Astrocyte of the cerebellum (primary cell): ENCODE results near the gene NPTX2.

Source experiments
- DNase-seq: peaks from one replicate; pipeline ENCODE4 v3.0.0-alpha.2; 2011; ENCODE audit warnings: low read depth
- H3K4me3 ChIP-seq: 2 replicates; pipeline ENCODE4 v1.5.1; 2011; ENCODE audit warnings: mild to moderate bottlenecking, low read depth, low read length, moderate library complexity
- CTCF ChIP-seq: IDR thresholded peaks from 2 replicates; pipeline ENCODE4 v1.5.1; 2012; ENCODE audit warnings: low read length, low read depth, moderate library complexity, mild to moderate bottlenecking; ENCODE audit errors: missing control alignments
- in situ Hi-C: cut with HindIII; loops from 2 replicates; pipeline ENCODE4 v1.10.0; 2017; ENCODE audit warnings: low sequenced_read_pairs

NPTX2 gene

GRCh38 chr7:98674461-98674860 lies 57.4 kb downstream of the NPTX2 start:
- DNase-seq, result no peak
- in situ Hi-C loops, result no loop called here
- TF ChIP-seq CTCF, result no peak
- no peak overlapping the region for H3K4me3 ChIP-seq

GRCh38 chr7:98674881-98675280 lies 57.8 kb downstream of the NPTX2 start:
- TF ChIP-seq CTCF, result no peak
- DNase-seq, result no peak
- H3K4me3 ChIP-seq, result no peak overlapping the region
- in situ Hi-C loops, result no loop called here

GRCh38 chr7:98678215-98678614 lies 61.1 kb downstream of the NPTX2 start:
- in situ Hi-C loops, result no loop called here
- no peak for TF ChIP-seq CTCF
- no peak overlapping the region for H3K4me3 ChIP-seq
- DNase-seq, result no peak
